DLD1 (cell line): ENCODE data around the gene NEURL3.

Experiments
- in situ Hi-C: cut with HindIII; loops from 2 replicates; pipeline ENCODE4 v1.10.0; 2017; ENCODE audit warnings: low sequenced_read_pairs

Gene NEURL3

DNA sequence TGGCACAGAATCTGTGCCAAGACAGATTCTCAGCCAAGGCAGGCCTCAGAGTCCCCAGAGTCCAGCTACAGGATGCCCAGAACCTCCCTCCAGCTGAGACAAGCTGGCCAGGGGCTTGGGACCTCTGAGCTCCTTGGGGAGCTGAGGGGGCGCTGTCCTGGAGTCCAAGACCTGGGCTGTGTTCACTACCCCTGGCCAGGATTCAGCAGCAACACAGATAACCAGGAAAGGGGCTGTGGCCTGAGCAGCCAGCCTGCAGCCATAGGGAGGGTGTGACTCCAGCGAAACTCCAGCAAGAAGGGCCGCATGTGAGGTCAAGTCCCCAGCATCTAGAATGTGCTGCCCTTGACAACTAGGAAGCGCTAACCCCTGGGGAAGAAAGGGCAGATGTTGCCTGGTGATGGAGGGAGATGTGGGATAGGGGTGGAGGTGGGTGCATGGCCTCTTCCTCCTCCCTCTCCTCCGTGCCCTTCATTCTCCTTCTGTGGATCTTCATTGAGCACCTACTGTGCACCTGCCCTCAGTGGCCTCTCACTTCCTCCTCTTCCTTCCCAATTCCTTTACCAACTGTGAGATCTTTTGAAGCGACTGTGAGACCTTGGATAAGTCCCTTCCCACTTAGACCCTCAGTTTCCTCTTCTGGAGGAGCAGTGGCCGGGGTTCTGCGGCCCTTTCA lies 23.7 kb upstream of the NEURL3 start:
- in situ Hi-C loops, result no loop called here

DNA sequence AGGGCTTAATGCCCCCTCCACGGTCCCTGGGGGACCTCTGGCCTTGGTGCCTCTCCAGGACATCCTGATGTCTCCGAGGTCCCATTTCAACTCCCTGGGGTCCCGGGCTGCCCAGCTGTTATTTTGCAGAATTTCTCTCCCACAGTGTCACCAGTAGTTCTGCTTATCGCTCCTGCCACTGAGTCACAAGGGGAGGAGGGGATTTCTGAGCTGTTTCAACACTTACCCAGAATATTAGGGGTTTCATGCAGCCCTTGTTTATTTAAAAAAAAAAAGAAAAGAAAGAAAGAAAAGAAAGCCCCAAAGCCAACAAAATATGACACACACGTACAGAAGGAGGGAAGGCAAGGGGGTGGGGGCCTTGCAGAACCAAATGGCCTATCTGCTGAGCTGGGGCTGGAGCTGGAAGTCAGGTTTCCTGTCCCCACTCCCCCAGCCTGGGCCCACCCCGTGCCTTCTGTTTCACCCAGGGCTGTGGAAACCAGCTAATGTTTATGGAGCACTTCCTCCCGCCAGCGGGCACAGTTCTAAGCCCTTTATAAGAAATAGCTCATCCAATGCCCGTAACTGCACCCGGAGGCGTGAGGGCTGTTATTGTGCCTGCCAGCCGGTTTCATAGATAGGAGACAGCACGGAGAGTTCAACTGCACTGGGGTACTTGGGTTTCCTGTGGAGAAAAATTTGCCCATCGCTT lies 23.0 kb upstream of the NEURL3 start:
- in situ Hi-C loops, result no loop called here

DNA sequence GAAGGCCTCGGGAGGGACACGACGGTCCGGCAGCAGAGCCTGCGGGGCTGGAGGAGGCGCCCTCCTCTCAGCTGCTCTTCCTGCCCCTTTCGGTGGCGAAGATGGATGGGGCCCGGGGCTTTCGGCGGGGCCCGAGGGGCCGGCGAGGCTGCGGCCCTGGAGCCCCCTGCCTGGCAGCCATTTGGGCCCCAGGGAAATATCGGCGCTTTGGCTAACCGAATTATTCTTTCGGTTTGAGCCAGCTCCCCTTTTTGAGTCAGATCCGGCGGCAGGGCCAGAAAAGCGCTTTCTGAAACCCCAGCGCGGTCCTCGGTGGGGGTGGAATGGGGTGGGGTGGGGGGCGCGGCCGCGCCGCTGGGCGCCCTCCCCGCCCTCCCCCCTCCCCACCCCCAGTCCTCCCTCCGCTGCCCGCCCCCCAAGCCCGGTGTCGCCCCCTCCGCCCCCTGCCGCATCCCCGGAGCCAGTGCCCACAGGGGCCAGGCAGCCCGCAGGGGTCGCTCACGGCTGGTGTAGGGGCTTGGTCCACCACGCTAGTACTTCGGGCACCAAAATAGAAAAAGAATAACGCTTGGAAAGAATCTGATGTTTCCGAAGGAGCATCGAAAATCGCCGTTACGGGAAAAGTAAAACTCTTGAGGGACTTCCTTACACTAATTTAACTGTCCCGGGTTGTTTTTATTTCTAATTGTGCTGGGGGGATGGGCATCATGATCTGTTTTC lies 22.3 kb upstream of the NEURL3 start:
- in situ Hi-C loops, result no loop called here

DNA sequence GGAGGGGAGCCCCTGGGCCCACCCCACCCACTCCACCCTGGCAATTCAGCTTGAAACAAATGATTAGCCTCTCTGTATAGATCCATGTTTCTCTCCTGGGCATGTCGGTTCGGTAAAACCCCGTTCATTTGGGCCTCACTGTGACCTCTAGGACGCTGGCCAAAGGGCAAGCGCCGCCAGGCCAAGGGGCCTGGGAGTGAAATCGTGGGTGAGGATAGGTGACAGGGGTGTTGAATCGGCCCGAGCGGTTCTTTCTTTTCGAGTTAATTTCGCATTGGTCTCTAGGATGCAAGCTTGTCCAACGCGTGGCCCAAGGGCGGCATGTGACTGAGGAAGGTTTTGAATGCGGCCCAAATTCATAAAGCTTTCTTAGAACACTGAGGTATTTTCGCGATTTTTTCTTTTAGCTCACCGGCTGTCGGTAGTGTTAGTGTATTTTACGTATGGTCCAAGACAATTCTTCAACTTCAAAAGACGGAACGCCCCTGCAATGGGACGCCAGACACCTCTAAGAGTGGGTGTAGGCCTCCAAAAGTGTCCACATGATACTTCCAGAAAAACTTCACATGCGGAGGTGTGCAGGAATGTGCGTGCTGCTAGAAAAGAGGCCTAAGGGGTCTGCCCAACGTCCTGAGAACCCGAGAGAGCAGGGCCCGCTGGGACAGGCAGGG lies 21.6 kb upstream of the NEURL3 start:
- in situ Hi-C loops, result no loop called here

DNA sequence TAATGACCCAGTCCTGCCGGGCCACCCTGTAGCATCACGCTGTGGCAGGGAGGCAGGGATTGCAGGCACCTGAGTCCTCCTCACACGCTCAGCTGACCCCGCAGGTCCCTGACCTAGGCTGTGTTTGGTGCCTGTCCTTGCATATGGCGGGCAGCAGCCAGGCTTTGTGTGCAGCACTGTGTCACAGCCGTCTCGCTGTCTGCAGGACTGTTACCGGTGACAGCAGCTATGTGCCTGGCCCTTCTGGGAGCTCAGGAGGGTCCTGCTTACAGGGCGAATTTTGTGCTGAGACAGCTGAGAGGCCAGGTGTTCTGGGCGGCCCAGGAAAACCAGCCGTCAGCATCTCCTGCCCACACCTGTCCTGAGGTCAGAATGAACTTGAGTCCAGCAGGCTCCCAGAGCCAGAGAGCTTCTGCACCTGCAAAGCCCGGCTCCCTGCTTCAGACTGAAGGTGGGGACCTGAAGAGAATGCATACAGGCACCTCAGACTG lies 21.0 kb upstream of the NEURL3 start:
- in situ Hi-C loops, result no loop called here

DNA sequence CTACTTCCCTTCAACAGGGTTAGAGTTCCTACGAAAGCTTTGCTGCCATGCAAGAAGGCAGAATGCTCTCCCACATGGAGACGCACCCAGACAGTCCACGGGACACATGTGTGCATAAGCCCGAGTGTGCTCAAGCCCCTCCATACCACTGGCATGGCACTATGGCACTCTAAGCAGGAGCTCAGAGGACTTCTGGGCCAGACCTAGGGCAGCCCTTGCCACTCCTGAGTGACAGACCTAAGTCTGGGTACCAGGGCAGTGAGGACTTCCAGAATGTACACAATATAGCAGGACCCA lies 20.0 kb upstream of the NEURL3 start:
- in situ Hi-C loops, result no loop called here

DNA sequence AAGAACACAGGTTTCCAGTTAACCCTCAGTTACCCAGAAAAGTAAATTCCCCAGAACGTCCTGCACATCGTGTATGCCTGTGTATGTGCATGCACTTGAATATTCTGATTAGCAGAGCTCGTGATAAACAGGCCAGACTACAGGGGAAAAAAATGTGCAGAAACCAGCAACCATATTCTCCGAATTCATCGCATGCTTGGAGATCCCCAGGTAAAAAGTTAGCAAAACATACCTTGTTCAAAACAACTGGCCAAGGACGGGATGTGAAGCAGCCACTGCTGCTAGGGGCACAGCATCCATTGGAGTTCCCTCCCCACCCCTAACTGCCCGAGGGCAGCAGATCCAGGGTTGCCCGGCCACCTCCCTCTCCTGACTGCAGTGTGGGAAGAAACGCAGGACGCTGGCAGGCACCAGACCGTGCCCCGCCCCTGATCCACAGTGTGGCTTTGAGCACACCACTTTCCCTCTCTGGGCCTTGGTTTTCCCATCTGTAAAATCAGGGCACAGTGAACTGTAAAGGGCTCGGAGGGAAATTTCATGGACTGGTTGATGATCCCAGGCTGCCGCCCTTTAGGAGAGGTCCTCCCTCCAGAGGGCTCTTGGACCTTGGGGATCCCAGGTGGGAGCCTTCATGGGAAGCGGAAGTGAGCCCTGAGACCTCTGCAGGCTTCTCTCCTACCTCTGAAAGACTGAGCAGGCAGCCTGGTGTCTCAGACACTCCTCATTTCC lies 19.5 kb upstream of the NEURL3 start:
- in situ Hi-C loops, result no loop called here

DNA sequence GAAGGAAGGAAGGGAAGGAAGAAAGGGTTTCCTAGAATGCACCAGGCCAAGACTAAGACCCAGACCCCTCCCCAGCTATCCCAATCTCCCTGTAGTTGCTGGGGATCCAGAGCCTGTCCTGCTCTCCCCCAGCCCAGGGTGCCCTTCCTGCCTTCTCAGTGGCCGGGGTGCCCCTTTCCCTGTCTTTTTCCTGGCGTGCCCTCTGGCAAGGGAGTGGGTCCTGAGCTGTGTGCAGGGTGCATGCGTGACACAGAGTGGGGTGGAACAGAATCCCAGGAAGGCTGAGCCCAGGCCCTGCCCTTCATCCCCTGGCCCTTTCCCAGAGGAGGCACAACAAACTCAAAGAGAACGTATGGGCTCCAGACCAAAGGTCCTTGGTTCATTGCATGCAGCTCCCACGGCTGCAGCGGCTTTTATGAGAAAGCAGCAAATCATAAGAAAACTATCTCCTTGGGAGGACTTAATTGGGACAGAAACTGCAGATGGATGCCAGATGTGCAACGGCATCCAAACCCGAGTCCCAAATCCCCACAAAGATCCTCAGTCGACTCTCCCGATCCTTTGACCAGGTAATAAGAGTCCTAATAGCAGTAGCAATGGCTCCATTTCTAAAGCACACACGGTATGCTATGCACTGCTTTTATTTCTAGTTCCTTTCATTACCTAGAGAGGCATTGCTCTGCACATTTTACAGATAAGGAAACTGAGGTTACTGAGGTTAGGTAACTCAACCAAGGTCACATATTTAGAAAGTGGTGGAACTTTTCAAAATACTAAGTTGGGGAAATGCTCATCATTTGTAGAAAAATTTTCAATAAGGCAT lies 18.7 kb upstream of the NEURL3 start:
- in situ Hi-C loops, result no loop called here

DNA sequence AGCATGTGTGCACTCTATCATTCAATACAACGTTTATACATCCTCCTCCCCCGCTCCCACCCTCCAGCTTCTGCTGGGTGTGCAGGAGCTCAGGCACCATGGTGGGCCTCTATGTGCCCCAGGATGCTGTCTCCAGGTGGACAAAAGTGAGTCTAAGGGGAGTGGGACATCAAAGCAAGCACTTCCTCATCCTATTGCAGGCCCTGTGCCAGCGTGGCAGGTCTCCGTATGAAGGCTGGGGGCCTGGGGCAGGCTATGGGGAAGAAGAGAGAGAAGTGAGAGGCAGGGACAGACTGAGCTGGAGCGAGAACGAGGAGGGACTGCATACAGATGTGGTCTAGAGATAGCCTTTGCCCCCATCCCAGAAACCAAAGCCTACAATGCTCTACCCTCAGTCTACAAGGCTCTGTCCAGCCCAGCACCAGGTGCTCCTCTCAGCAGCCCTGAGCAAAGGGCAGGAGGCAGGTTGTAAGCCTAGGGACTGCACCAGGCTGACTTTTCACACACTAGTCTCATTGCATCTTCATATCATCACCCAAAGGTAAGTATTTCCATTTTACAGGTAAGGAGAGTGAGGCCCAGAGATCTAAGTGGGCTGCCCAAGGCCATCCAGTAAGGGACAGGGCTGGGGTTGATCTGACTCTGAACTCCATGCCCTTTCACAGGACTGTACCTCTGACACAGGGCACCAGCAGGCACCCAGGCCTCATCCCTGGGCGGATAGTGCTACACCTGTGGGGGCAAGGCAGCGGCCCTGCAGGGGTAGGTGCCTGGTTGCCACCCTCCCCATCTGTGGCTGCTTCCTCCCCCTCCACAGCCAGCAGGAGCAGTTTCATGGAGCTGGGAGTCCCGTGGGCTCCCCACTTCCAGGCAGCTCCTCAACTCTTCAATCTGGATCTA lies 17.4 kb upstream of the NEURL3 start:
- in situ Hi-C loops, result no loop called here

DNA sequence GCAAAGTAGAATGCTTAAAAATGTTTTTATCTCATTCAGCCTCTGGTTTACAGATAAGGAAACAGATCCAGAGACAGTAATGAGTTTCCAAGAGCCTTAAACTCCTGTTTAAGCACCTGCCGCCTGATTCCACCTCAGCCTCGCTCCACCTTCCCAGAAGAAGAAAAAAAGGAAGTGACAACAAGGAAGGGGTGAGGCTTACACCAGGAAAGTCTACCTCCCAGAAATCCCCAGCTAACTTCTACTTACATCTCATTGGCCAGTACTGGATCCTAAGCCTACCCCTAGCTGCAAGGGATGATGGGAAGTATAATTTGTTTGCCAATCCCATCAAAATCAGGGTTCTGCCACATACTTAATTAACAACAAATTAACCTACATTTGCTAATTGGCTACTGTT lies 16.1 kb upstream of the NEURL3 start:
- in situ Hi-C loops, result no loop called here

DNA sequence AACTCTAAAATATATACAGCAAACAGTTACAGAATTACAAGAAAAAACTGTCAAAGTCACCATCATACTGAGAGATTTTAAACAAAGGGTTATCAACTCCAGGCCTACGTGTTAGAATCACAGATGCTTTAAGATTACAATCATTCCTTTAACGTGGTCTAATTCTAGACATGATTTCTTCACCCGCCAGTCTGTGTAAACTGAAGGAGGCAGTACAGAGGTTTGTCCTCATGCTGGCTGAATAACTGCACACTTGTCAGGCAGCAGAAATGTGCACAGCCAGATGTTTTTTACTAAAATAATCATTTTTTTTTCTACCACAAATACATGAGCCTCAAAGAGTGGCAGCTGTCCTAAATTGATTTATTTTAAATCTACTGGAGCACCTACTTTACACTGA lies 15.5 kb upstream of the NEURL3 start:
- in situ Hi-C loops, result no loop called here

DNA sequence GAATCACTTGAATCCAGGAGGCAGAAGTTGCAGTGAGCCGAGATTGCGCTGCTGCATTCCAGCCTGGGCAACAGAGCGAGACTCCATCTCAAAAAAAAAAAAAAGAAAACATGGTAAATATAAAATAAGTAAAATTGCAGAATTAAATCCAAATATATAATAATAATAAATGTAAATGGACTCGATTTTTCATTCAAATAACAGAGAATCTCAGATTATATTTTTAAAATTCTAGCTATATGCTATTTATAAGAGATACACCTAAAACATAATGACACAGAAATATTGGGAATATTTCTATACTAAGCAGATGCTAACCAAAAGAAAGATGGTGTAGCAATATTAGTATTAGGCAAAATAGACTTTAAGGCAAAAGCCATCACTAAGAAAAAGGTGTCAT lies 15.1 kb upstream of the NEURL3 start:
- in situ Hi-C loops, result no loop called here

DNA sequence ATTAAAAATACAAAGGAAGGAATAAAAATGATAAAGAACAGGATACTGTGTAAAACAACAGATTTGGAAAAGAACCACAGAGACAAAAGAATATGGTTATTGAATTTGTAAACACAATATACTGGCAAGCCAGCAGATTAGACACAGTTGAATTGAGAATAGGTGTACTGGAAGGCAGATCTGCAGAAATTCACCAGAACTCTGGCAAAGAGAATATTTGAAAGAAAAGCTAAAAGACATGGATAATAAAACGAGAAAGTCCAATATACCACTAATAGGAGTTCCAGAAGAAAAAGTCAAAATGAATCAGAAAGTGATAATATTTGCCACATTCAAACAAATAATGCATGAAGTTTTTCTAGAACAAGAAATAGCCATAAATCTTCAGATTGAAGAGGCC lies 11.9 kb upstream of the NEURL3 start:
- in situ Hi-C loops, result no loop called here

DNA sequence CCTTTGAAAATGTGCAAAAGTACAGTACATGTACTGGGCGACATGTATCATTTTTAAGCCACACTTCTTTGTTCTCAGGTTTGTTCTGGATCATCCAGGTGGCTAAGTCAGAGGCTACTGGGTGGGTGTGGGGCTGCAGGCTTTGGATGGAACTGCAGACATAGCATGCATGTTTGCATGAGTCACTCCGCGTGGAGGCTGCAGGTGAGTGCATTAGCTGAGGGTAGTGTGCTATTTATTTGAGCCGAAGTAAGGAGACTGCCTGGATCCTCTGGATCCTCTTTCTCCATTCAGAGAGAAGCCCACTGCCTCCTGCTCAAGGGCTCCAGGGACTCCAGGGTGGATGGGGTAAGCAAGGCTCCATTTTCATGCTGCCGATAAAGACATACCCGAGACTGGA lies 9.4 kb upstream of the NEURL3 start:
- in situ Hi-C loops, result loop anchor here (5.0 kb wide), 1 partner anchor 112 kb away; no protein-coding TSS in a partner anchor

DNA sequence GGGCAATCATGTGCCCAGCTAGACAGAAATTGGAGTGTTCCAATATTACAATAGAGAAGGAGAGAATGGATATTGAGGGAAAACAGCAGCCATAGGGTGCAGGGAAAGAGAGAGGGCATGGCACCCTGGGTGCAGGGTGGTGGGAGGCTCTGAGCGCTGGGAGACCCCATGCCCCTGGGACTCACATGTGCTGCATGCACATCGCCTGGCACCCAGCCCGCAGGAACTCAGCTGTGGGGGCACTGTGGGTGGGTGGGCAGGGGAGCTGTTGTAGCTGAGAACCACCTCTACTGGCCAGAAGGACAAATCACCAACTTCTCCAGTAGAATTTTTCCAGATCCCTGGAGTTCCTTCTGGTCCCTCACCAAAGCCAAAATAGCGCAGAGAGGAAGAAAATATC lies 7.2 kb upstream of the NEURL3 start:
- in situ Hi-C loops, result loop anchor here (5.0 kb wide), 1 partner anchor 110 kb away; no protein-coding TSS in a partner anchor

DNA sequence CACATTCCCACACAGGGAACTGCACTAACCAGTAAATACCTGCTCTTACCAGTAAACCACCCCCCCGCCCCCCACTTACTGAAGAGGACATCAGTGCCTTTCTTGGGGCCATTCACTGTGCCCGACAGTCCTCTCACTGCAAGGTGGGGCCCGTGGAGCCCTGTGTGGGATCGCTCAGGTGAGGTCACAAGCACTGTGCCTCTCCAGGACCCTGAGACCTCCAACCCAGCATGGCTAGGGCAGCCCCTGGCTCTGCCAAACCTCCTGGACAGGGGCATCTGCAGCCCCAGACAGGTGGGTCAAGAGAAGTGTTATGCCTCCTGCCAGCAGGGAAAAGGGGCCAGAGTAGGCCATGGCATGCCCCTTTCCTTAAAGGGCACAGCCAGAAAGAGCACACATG lies 6.7 kb upstream of the NEURL3 start:
- in situ Hi-C loops, result loop anchor here (5.0 kb wide), 1 partner anchor 110 kb away; no protein-coding TSS in a partner anchor

DNA sequence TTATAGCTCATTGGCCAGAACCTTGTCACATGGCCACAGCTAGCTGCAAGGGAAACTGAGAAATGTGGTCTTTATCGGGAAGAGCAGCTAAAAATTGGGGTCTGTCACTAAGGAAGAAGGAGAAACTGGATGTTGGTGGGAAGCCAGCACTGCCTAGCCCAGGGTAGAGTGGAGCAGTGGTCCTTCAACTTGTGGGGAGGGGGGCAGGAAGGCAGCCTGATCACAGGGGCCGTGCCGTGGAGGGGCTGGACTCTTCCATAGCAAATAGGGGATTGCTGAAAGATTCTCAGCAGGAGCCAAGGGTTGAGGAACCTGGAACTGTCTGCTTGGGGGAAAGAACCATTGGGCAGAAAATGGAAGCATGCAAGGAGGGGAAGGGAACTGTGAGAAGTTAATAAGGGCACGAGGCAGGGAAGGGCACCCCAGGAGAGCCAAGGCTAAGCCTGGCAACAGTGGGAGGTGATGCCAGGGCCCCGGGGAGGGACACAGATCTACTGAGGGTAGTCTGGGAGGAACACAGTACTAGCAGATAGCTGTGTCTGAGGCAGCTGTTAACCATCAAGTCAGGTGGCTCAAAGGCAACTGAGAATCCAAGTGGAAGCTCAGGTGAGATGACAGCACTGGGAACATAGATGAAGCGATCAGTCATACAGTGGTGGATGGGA lies 5.9 kb upstream of the NEURL3 start:
- in situ Hi-C loops, result loop anchor here (5.0 kb wide), 1 partner anchor 109 kb away; no protein-coding TSS in a partner anchor

DNA sequence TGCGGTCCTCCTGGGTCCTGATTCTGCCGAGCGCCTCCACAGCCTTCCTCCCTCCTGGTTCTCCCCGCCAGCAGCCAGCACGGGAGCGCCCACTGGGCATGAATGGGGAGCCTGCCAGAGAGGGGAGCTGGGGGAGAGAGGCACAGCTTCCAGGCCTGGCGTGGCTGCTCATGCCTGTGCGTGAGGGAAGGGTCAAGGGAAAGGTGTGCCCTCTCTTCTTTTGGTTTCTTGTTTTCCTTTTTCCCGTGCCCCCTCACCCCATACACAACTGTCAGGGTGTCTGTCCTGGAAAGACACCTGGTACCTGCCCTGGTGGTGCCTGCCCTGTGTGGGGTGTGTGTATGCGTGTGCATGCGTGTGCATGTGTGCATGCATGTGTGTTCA lies 4.7 kb upstream of the NEURL3 start:
- in situ Hi-C loops, result loop anchor here (5.0 kb wide), 1 partner anchor 108 kb away; no protein-coding TSS in a partner anchor
